Measurements from ENCODE around the gene UGDH.

UGDH gene

DNA sequence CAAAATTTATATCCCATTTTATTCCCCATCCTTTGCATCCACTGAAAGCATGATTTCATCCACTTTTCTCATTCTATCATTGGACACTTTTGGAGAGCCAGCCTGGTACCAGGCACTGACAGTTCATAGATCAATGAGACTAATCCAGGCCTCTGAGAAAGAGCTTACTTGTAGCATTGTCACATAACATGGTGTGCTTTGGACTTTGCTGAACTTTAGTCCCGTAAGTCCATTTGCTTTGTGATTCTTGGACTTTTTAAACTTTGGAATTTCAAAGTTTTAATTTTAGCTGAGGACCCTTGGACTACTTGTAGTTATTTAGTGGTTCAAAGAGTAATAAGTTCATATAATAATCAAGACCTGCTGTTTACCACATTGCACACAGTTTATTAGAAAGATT is 56.8 kb downstream of the UGDH start:
- H3K4me1 ChIP-seq (ENCODE audit: insufficient read depth, low read length, poor library complexity, severe bottlenecking) = peaks cover under 1% of the 10 kb centered on the region
- no peaks in the 10 kb centered on the region for H3F3A ChIP-seq (ENCODE audit: low read depth)
- no peak overlapping the region for H3K4me2 ChIP-seq (ENCODE audit: low read depth, low read length, poor library complexity, severe bottlenecking)
- no peaks in the 10 kb centered on the region for H3K9me3 ChIP-seq (ENCODE audit: insufficient read depth, low read depth, low read length)
- peaks cover 4% of the 10 kb centered on the region; the same call in 1 of the 2 replicates for H3K36me3 ChIP-seq (ENCODE audit: insufficient read depth, low read length)
- no peaks in the 10 kb centered on the region for H3K79me2 ChIP-seq (ENCODE audit: insufficient read depth, low read length)
- TF ChIP-seq EZH2phosphoT487 (IDR thresholded peaks at IDR 0.05; ENCODE audit: borderline replicate concordance) = no peak
- TF ChIP-seq, protein P1, sequence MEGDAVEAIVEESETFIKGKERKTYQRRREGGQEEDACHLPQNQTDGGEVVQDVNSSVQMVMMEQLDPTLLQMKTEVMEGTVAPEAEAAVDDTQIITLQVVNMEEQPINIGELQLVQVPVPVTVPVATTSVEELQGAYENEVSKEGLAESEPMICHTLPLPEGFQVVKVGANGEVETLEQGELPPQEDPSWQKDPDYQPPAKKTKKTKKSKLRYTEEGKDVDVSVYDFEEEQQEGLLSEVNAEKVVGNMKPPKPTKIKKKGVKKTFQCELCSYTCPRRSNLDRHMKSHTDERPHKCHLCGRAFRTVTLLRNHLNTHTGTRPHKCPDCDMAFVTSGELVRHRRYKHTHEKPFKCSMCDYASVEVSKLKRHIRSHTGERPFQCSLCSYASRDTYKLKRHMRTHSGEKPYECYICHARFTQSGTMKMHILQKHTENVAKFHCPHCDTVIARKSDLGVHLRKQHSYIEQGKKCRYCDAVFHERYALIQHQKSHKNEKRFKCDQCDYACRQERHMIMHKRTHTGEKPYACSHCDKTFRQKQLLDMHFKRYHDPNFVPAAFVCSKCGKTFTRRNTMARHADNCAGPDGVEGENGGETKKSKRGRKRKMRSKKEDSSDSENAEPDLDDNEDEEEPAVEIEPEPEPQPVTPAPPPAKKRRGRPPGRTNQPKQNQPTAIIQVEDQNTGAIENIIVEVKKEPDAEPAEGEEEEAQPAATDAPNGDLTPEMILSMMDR (conservative IDR thresholded peaks at IDR 0.05; ENCODE audit: low read length) = no peak
- no peak overlapping the region for H3K9ac ChIP-seq (ENCODE audit: low read depth, low read length, poor library complexity, severe bottlenecking)
- H3K9me2 ChIP-seq (replicated peaks; ENCODE audit: low read depth, low read length) = no peaks in the 10 kb centered on the region
- no peaks in the 10 kb centered on the region for H4K20me1 ChIP-seq (ENCODE audit: insufficient read depth, low read length, poor library complexity, severe bottlenecking)
- no peaks in the 10 kb centered on the region for H3K27me3 ChIP-seq (ENCODE audit: insufficient read depth, low read length, poor library complexity, severe bottlenecking)
- no peak overlapping the region for H2AFZ ChIP-seq (ENCODE audit: low read length)
- H3K4me3 ChIP-seq (ENCODE audit: low read length, poor library complexity, severe bottlenecking) = no peak overlapping the region

- no peaks in the 10 kb centered on the region for H3K9me3 ChIP-seq (ENCODE audit: insufficient read depth, low read depth, low read length)
- H3F3A ChIP-seq (ENCODE audit: low read depth) = no peaks in the 10 kb centered on the region
- H2AFZ ChIP-seq (ENCODE audit: low read length) = peak overlapping the region; percentile 71
- peaks cover 7% of the 10 kb centered on the region for H3K4me1 ChIP-seq (ENCODE audit: insufficient read depth, low read length, poor library complexity, severe bottlenecking)
- TF ChIP-seq, protein P1 (conservative IDR thresholded peaks at IDR 0.05; ENCODE audit: low read length) = peak; percentile 92
- TF ChIP-seq EZH2phosphoT487 (IDR thresholded peaks at IDR 0.05; ENCODE audit: borderline replicate concordance) = no peak
- no peak overlapping the region for H3K4me2 ChIP-seq (ENCODE audit: low read depth, low read length, poor library complexity, severe bottlenecking)
- H4K20me1 ChIP-seq (ENCODE audit: insufficient read depth, low read length, poor library complexity, severe bottlenecking) = no peaks in the 10 kb centered on the region
- H3K27me3 ChIP-seq (ENCODE audit: insufficient read depth, low read length, poor library complexity, severe bottlenecking) = no peaks in the 10 kb centered on the region
- peaks cover 4% of the 10 kb centered on the region; the same call in 1 of the 2 replicates for H3K36me3 ChIP-seq (ENCODE audit: insufficient read depth, low read length)
- peak overlapping the region; percentile 54 for H3K9ac ChIP-seq (ENCODE audit: low read depth, low read length, poor library complexity, severe bottlenecking)
- no peaks in the 10 kb centered on the region for H3K79me2 ChIP-seq (ENCODE audit: insufficient read depth, low read length)
- no peak overlapping the region for H3K4me3 ChIP-seq (ENCODE audit: low read length, poor library complexity, severe bottlenecking)
- no peaks in the 10 kb centered on the region for H3K9me2 ChIP-seq (replicated peaks; ENCODE audit: low read depth, low read length)
Observed at GRCh38 chr4:39469429-39470077, 57.7 kb downstream of the UGDH start.

DNA sequence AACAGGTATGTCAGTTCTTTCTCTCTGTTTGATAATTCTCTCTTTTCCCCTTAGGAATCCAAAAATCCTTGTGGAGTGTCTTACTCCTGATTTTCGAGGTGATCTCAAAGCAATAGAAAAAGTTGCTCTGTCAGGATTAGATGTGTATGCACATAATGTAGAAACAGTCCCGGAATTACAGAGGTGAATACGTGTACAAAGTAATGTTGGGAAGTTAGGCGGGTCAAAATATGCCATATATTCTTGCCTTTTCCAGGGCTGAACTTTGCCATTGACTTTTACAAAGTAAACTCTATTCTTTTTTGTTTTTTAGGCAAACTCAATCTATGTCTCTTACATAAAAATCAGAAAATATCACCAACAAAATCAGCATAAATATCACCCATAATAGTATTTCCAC is 59.8 kb downstream of the UGDH start:
- 0 out of 2 replicates have a peak, but pooled peaks cover 5% of the 10 kb centered on the region for H3K79me2 ChIP-seq (ENCODE audit: insufficient read depth, low read length)
- H3K9me2 ChIP-seq (replicated peaks; ENCODE audit: low read depth, low read length) = no peaks in the 10 kb centered on the region
- no peak for TF ChIP-seq EZH2phosphoT487 (IDR thresholded peaks at IDR 0.05; ENCODE audit: borderline replicate concordance)
- TF ChIP-seq, protein P1 (conservative IDR thresholded peaks at IDR 0.05; ENCODE audit: low read length) = no peak
- peaks cover 7% of the 10 kb centered on the region for H3K4me1 ChIP-seq (ENCODE audit: insufficient read depth, low read length, poor library complexity, severe bottlenecking)
- H2AFZ ChIP-seq (ENCODE audit: low read length) = no peak overlapping the region
- no peak overlapping the region for H3K4me2 ChIP-seq (ENCODE audit: low read depth, low read length, poor library complexity, severe bottlenecking)
- H3K4me3 ChIP-seq (ENCODE audit: low read length, poor library complexity, severe bottlenecking) = no peak overlapping the region
- H3K9me3 ChIP-seq (ENCODE audit: insufficient read depth, low read depth, low read length) = no peaks in the 10 kb centered on the region
- peaks cover 4% of the 10 kb centered on the region; the same call in 1 of the 2 replicates for H3K36me3 ChIP-seq (ENCODE audit: insufficient read depth, low read length)
- H3F3A ChIP-seq (ENCODE audit: low read depth) = no peaks in the 10 kb centered on the region
- no peak overlapping the region for H3K9ac ChIP-seq (ENCODE audit: low read depth, low read length, poor library complexity, severe bottlenecking)
- H4K20me1 ChIP-seq (ENCODE audit: insufficient read depth, low read length, poor library complexity, severe bottlenecking) = no peaks in the 10 kb centered on the region
- no peaks in the 10 kb centered on the region for H3K27me3 ChIP-seq (ENCODE audit: insufficient read depth, low read length, poor library complexity, severe bottlenecking)
